GM20431 (cell line): ENCODE measurements around the gene PKDREJ.
"Not testable (repeated sequence)": the region's sequence is repeated elsewhere in the genome, so short reads cannot be mapped to it uniquely, and the experiment has no call there.

Experiments used
- in situ Hi-C: fragments of 300-500 bp; cut with MseI, MboI; formaldehyde crosslinking; loops from one replicate; pipeline ENCODE4 v1.15.0; 2020; ENCODE audit warnings: low sequenced_read_pairs; ENCODE audit not compliant: unreplicated experiment

Gene PKDREJ

GRCh38 chr22:46272762-46273431 lies 9.8 kb upstream of the PKDREJ start:
- in situ Hi-C loops, result no loop called here

- in situ Hi-C loops, result no loop called here
These were observed 9.1 kb upstream of the PKDREJ start for GRCh38 chr22:46272196-46272595.

- in situ Hi-C loops, result no loop called here
These were observed 6.4 kb upstream of the PKDREJ start for GRCh38 chr22:46269564-46269963.

GRCh38 chr22:46267431-46268279 lies 4.5 kb upstream of the PKDREJ start, which contains the start of gene TTC38:
Gene TTC38 (plus strand): TSS chr22:46268008. CDS start chr22:46268040, 32 bp downstream.
- in situ Hi-C loops, result no loop called here

GRCh38 chr22:46265627-46266026 lies 2.5 kb upstream of the PKDREJ start:
- in situ Hi-C loops, result not testable (repeated sequence)

- in situ Hi-C loops, result not testable (repeated sequence)
These were observed 1.4 kb upstream of the PKDREJ start for GRCh38 chr22:46264520-46264919.

GRCh38 chr22:46262449-46263215 lies 511 bp downstream of the PKDREJ start:
- in situ Hi-C loops, result no loop called here

- in situ Hi-C loops, result no loop called here
These were observed 3.1 kb downstream of the PKDREJ start for GRCh38 chr22:46260038-46260437.

GRCh38 chr22:46259374-46259773 lies 3.8 kb downstream of the PKDREJ start:
- in situ Hi-C loops, result no loop called here

GRCh38 chr22:46256358-46256958 lies 6.7 kb downstream of the PKDREJ start:
- in situ Hi-C loops, result no loop called here

- in situ Hi-C loops, result no loop called here
These were observed 11.2 kb downstream of the PKDREJ start for GRCh38 chr22:46251816-46252380.

GRCh38 chr22:46251266-46251665 lies 11.9 kb downstream of the PKDREJ start:
- in situ Hi-C loops, result no loop called here

GRCh38 chr22:46250783-46251125 lies 12.4 kb downstream of the PKDREJ start:
- in situ Hi-C loops, result no loop called here

- in situ Hi-C loops, result no loop called here
These were observed 12.9 kb downstream of the PKDREJ start, which contains the start of gene CDPF1 for GRCh38 chr22:46250035-46250782. Gene CDPF1 (minus strand): TSS chr22:46250293. CDS start chr22:46248284, 2,009 bp downstream.

- in situ Hi-C loops, result no loop called here
These were observed 15.6 kb downstream of the PKDREJ start for GRCh38 chr22:46247443-46247975.

GRCh38 chr22:46246178-46246577 lies 17.0 kb downstream of the PKDREJ start:
- in situ Hi-C loops, result no loop called here

- in situ Hi-C loops, result no loop called here
These were observed 17.6 kb downstream of the PKDREJ start for GRCh38 chr22:46245511-46245910.

GRCh38 chr22:46244771-46245170 lies 18.4 kb downstream of the PKDREJ start:
- in situ Hi-C loops, result no loop called here

- in situ Hi-C loops, result no loop called here
These were observed 21.1 kb downstream of the PKDREJ start for GRCh38 chr22:46242076-46242475.
